HT1080 (cell line): ENCODE data around the gene NRCAM. TPM values are rescaled to one million over a fixed set of nuclear protein-coding genes. Genes with fewer than 3 reads are reported as not detected.
A peak's percentile ranks its signal among the peaks of the same experiment; 100 is the strongest.

Source experiments
- DNase-seq: peaks from one replicate; pipeline ENCODE4 v3.0.0-alpha.2; 2015; ENCODE audit warnings: low read depth
- total RNA-seq: library from RNA; depleted of rRNA; stranded (reverse); fragments of >200 nt; shearing (Covaris generic); gene quantifications from 2 replicates; pipeline ENCODE4 v1.2.3, GENCODE V29; 2014

Gene NRCAM
- total RNA-seq, 1 experiment from 2014 or later = 14.6 TPM

GRCh38 chr7:108137040-108137439 is 319.2 kb downstream of the NRCAM start:
- no peak for DNase-seq

DNA sequence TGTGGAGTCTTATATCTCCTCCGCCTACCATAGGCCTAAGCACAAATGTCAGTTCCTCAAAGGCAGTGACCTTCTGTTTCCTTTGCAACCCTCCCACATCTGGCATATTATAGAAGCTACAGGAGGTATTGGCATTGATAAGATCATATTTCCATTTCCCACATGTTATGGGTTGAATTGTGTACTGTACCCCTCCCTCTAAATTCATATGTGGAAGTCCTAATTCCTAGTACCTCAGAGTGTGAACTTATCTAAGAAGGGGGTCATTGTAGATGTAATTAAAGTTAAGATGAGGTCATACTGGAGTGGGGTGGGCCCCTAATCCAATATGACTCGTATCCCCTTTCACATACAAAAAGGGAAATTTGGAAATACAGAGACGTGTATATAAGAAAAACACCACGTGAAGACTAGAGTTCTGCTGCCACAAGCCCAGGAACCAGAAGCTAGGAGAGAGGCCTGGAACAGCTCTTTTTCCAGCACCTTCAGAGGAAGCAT is 320.0 kb downstream of the NRCAM start:
- DNase-seq = peak; percentile 15

- DNase-seq = no peak
These were observed 320.6 kb downstream of the NRCAM start for GRCh38 chr7:108135446-108136190.

GRCh38 chr7:108134486-108134885 is 321.8 kb downstream of the NRCAM start:
- no peak for DNase-seq

DNA sequence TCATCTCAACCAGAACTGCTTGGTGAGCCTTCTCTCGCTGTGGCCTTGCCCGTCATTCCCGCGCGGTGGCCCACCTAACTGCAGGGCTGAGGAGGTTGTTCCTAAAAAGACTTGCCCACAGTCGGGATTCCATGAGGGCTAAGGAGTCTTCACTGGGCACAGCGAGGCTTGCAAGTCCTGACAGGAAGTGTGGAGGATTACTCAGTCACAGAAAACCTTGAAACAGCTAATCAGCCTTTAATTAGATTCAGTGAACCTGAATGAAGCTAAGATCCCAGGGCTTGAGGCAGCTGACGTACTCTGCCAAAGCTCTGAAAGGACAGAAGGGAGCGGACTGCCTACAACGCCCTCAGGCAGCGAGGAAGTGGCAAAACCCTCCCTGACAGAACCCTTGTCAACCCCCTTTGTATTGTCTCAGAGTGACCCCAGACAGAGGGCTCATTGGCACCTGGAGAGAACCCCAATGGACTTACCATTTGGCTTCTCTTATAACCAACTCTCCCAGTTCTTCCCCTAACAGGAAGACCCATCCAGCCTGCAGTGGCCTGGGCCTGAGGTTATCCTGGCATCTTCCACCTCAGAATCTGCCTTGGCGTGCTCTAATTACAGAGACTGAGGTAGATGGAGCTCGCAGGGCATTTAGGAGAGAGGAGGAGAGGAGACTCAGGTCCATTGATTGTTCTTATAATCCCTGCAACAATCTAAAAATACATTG is 323.5 kb downstream of the NRCAM start:
- DNase-seq = no peak

- no peak for DNase-seq
These were observed 326.0 kb downstream of the NRCAM start, which contains the start of gene LAMB4 for GRCh38 chr7:108130261-108130660. Gene LAMB4 (minus strand): TSS chr7:108130361. CDS start chr7:108123164, 7,197 bp downstream.

GRCh38 chr7:108129018-108129965 is 326.9 kb downstream of the NRCAM start:
- no peak for DNase-seq

DNA sequence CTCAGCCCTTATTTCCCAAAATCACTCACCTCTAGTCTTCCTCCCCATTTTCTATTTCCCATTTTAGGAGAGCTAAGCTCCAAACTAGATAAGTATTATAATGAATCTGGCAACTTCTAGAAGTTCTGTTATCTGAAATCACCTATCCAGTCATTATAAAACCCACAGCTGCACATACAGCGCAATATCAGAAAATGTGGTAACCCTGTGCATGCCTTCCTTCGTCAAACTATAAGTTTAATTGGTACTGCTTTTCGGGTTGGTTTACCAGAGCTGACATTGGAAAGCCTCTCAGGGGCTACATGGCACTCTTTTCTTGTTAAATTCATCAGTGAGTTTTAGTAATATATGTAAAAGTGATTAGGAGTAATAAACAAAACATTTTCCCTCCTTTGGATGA is 327.7 kb downstream of the NRCAM start:
- no peak for DNase-seq

DNA sequence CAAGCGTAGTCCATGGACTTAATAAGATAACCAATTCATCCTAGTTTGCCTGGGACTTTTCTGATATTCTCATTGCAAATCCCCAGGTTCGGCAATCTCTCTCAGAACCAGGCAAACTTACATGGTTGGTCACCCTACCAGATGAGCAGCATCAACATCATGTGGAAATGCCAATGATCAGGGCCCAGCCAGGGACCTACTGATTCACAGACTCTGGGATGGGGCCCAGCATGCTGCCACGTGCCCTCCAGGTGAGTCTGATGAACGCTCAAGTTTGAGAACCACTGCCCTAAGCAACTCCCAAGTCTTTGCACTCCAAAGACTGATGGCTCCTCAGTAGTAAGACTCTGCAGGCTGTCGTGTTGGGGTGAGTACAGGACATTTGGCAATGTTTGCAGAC is 328.8 kb downstream of the NRCAM start:
- DNase-seq = no peak

DNA sequence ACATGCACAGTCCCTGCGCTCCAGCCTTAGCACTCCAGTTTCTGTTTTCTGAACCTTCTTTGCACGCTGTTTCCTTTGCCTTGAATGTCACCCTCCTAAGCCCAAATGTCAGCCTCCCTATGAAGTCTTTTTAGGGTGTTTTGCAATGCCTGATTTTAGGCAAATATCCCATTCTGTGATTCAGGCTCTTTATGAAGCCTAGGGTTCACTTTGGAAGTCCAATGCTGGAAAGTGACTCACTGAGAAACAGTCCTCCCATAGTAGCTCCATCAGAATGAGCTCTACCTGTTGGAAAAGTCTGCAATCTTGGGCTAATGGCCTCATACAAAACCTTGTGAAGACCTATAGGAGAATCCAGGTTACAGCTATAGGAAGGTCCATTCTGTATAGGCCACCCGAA is 331.4 kb downstream of the NRCAM start:
- no peak for DNase-seq

GRCh38 chr7:108122181-108122580 is 334.1 kb downstream of the NRCAM start:
- DNase-seq = no peak

DNA sequence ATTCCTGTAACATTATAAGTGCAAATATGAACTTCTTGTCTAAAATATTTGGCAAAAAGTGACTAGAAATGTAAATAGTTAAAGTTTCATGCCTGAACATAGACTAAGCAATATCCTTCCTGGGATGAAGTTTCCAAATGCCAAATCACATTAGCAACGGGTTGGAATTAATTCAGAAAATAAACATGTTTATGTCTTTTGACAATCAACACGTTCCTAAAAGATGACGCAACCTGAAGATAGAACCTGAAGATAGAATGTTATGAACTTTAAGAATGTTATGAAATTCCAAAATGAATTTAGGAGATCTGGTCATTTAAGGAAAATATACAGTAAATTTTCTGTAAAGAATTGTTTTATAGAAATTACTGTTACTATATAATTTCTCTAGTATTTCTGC is 335.3 kb downstream of the NRCAM start:
- DNase-seq = no peak

DNA sequence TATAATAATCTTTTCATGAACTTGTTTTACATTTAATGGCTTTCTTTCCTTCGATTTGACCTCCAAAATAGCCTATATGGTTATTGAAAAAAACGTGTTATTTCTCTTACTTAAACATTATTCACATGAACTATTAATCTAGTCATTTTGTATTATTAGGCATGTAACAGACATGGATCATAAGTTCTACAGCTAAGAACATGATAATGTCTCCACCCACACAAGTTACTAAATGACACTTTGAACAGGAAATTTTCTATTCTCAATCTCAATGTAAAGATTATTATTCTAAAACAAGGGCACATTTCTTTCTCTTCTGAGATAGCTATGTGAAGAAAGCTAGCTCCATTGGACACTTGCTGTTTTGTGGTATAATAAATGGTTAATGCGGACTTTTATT is 336.0 kb downstream of the NRCAM start:
- no peak for DNase-seq

- no peak for DNase-seq
These were observed 337.3 kb downstream of the NRCAM start for GRCh38 chr7:108118959-108119358.

DNA sequence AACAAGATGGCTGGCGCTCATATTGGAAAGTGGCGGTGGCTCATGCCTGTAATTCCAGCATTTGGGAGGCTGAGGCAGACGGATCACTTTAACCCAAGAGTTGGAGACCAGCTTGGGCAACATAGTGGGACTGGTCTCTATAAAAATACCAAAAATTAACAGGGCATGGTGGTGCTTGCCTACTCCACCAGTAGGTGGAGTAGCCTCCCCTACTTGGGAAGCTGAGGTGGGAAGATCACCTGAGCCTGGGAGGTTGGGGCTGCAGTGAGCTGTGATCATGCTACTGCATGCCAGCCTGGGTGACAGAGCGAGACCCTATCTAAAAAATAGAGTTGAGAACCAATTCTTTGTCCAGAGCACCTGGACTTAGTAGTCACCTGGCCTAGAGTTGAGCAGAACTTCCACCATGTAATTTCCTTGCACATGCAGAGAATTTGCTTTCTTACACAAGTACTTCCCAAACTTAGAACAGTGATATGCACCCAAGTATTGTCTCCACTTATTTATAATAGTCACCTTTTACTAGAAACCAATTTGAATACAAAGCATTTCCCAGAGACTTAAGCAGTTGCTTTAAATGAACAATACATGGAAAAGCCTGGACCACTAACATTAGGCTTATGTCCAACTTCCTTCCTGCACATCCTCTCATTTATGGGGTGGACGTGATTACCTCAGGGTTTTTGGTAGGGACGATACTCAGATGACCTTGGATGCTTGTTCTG is 342.0 kb downstream of the NRCAM start:
- DNase-seq = no peak

DNA sequence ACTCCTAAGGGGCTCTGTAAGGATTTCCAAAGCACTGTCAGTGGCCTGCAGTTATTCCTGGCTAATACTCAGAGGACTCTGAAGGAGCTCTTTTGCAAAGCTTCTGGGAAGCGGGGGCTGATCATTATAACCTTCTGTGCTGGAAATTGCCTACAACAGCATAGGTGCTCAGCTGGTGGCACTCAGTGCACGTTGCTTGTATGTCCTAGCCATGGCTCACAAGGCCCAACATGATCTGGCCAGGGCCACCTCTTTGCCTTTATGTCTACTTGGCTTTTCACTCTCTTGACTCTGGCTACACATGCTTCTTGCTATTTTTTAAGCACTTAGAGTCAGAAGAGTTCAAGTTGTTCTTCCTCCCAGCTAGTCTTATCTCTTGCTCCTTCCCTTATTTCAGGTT is 343.6 kb downstream of the NRCAM start:
- DNase-seq = no peak

- DNase-seq = no peak
These were observed 346.9 kb downstream of the NRCAM start for GRCh38 chr7:108109221-108109908.

GRCh38 chr7:108108131-108108530 is 348.1 kb downstream of the NRCAM start:
- DNase-seq = no peak

DNA sequence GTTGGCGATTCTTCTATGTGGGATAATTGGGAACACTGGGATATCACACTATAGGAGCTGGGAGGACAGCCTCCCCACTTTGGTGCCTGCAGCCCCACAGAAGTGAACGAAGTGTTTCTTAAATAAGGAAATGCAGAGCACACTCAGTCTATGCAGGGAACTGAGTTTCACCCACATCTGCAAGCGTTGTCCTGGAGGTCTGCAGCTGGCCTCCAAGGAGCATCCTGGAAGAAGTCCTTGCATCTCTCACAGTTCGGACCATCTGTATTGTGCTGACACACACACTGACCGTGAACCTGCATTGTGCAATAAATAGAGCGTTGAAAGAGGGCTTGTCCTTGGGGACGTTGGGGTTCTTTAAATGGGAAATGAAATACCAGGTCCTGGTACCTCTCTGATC is 351.9 kb downstream of the NRCAM start:
- no peak for DNase-seq
